Measurements from ENCODE around the gene BDH1. TPM values are rescaled to one million over a fixed set of nuclear protein-coding genes. Genes with fewer than 3 reads are reported as not detected.

Gene BDH1
- total and polyA plus RNA-seq, 2 experiments from 2014 or later, result 61.8 to 62.9 TPM

GRCh38 chr3:197475997-197476525, 79.7 kb downstream of the BDH1 start:
- Histone ChIP-seq H3K27me3 (no peaks in the 10 kb centered on the region), H3K9me2 (replicated peaks; ENCODE audit: insufficient read depth) (no peaks in the 10 kb centered on the region), H3K4me2 (no peak overlapping the region), H2AFZ (no peak overlapping the region), H3K9me3 (ENCODE audit: low read depth) (no peaks in the 10 kb centered on the region), H4K20me1 (ENCODE audit: insufficient read depth, poor library complexity, severe bottlenecking) (no peaks in the 10 kb centered on the region), H3K4me3 (no peak overlapping the region), H3K27ac (no peak overlapping the region), H3K4me1 (ENCODE audit: insufficient read depth) (no peaks in the 10 kb centered on the region), H3K79me2 (no peaks in the 10 kb centered on the region), H3K36me3 (replicated peaks; ENCODE audit: insufficient read depth, low read depth) (no peaks in the 10 kb centered on the region)
- DNase-seq (ENCODE audit: low spot score), result no peak
- TF ChIP-seq EZH2phosphoT487 (IDR thresholded peaks at IDR 0.05; ENCODE audit: low read depth, severe bottlenecking, unreplicated experiment), result no peak
- no peak for TF ChIP-seq EZH2 (IDR thresholded peaks at IDR 0.05; ENCODE audit: borderline replicate concordance)
- TF ChIP-seq CTCF (IDR thresholded peaks at IDR 0.05; ENCODE audit: poor library complexity), result no peak
- 82% methylated on average over 5 of the region's 5 CpGs for WGBS (ENCODE audit: low lambda C conversion rate, missing lambda C conversion rate)

- Histone ChIP-seq H3K27me3 (no peaks in the 10 kb centered on the region), H3K4me1 (ENCODE audit: insufficient read depth) (no peaks in the 10 kb centered on the region), H3K9me2 (replicated peaks; ENCODE audit: insufficient read depth) (no peaks in the 10 kb centered on the region), H2AFZ (no peak overlapping the region), H3K4me2 (no peak overlapping the region), H3K27ac (no peak overlapping the region), H3K36me3 (replicated peaks; ENCODE audit: insufficient read depth, low read depth) (no peaks in the 10 kb centered on the region), H3K4me3 (no peak overlapping the region), H3K9me3 (ENCODE audit: low read depth) (no peaks in the 10 kb centered on the region), H4K20me1 (ENCODE audit: insufficient read depth, poor library complexity, severe bottlenecking) (no peaks in the 10 kb centered on the region), H3K79me2 (no peaks in the 10 kb centered on the region)
- no peak for DNase-seq (ENCODE audit: low spot score)
- no peak for TF ChIP-seq EZH2phosphoT487 (IDR thresholded peaks at IDR 0.05; ENCODE audit: low read depth, severe bottlenecking, unreplicated experiment)
- TF ChIP-seq CTCF (IDR thresholded peaks at IDR 0.05; ENCODE audit: poor library complexity), result no peak
- no peak for TF ChIP-seq EZH2 (IDR thresholded peaks at IDR 0.05; ENCODE audit: borderline replicate concordance)
- 97% methylated on average over 3 of the region's 3 CpGs for WGBS (ENCODE audit: low lambda C conversion rate, missing lambda C conversion rate)
Measured at GRCh38 chr3:197475514-197475913, 80.3 kb downstream of the BDH1 start.

- no peaks in the 10 kb centered on the region for H3K79me2 ChIP-seq
- no peak for TF ChIP-seq EZH2 (IDR thresholded peaks at IDR 0.05; ENCODE audit: borderline replicate concordance)
- no peaks in the 10 kb centered on the region for H4K20me1 ChIP-seq (ENCODE audit: insufficient read depth, poor library complexity, severe bottlenecking)
- H3K9me2 ChIP-seq (replicated peaks; ENCODE audit: insufficient read depth), result no peaks in the 10 kb centered on the region
- H3K27me3 ChIP-seq, result no peaks in the 10 kb centered on the region
- no peak overlapping the region for H3K4me2 ChIP-seq
- no peak for DNase-seq (ENCODE audit: low spot score)
- no peak overlapping the region for H3K27ac ChIP-seq
- H3K4me3 ChIP-seq, result no peak overlapping the region
- H3K4me1 ChIP-seq (ENCODE audit: insufficient read depth), result peaks cover 22% of the 10 kb centered on the region
- no peaks in the 10 kb centered on the region for H3K9me3 ChIP-seq (ENCODE audit: low read depth)
- WGBS (ENCODE audit: low lambda C conversion rate, missing lambda C conversion rate), result 98% methylated on average over 2 of the region's 2 CpGs
- no peaks in the 10 kb centered on the region for H3K36me3 ChIP-seq (replicated peaks; ENCODE audit: insufficient read depth, low read depth)
- H2AFZ ChIP-seq, result no peak overlapping the region
Measured at GRCh38 chr3:197472151-197472550, 83.6 kb downstream of the BDH1 start.

GRCh38 chr3:197471221-197472010, 84.4 kb downstream of the BDH1 start:
- TF ChIP-seq EZH2phosphoT487 (IDR thresholded peaks at IDR 0.05; ENCODE audit: low read depth, severe bottlenecking, unreplicated experiment) (no peak), CTCF (IDR thresholded peaks at IDR 0.05; ENCODE audit: poor library complexity) (no peak), EZH2 (IDR thresholded peaks at IDR 0.05; ENCODE audit: borderline replicate concordance) (no peak)
- H3K27me3 ChIP-seq, result no peaks in the 10 kb centered on the region
- no peaks in the 10 kb centered on the region for H4K20me1 ChIP-seq (ENCODE audit: insufficient read depth, poor library complexity, severe bottlenecking)
- H3K9me2 ChIP-seq (replicated peaks; ENCODE audit: insufficient read depth), result no peaks in the 10 kb centered on the region
- no peaks in the 10 kb centered on the region for H3K9me3 ChIP-seq (ENCODE audit: low read depth)
- no peak for DNase-seq (ENCODE audit: low spot score)
- H3K79me2 ChIP-seq, result no peaks in the 10 kb centered on the region
- H3K4me3 ChIP-seq, result no peak overlapping the region
- peaks cover 29% of the 10 kb centered on the region for H3K4me1 ChIP-seq (ENCODE audit: insufficient read depth)
- no peaks in the 10 kb centered on the region for H3K36me3 ChIP-seq (replicated peaks; ENCODE audit: insufficient read depth, low read depth)
- H3K27ac ChIP-seq, result no peak overlapping the region
- H3K4me2 ChIP-seq, result no peak overlapping the region
- WGBS (ENCODE audit: low lambda C conversion rate, missing lambda C conversion rate), result 71% methylated on average over 10 of the region's 10 CpGs
- no peak overlapping the region for H2AFZ ChIP-seq

Measured in hepatocyte (in vitro differentiated cells).